Activated T-helper 1 cell treated with Interleukin-2 at 50 U/mL for 16 hours (primary cell): ENCODE measurements around the gene COMMD1.
"Not testable (repeated sequence)": the region's sequence is repeated elsewhere in the genome, so short reads cannot be mapped to it uniquely, and the experiment has no call there.

Source experiments
- DNase-seq: peaks from one replicate; pipeline ENCODE4 v3.0.0-alpha.2; 2020; ENCODE audit warnings: low read depth

Gene COMMD1

GRCh38 chr2:61966087-61966727 is 60.7 kb downstream of the COMMD1 start:
- no peak for DNase-seq

GRCh38 chr2:61967262-61967661 is 61.8 kb downstream of the COMMD1 start:
- DNase-seq, result no peak

DNA sequence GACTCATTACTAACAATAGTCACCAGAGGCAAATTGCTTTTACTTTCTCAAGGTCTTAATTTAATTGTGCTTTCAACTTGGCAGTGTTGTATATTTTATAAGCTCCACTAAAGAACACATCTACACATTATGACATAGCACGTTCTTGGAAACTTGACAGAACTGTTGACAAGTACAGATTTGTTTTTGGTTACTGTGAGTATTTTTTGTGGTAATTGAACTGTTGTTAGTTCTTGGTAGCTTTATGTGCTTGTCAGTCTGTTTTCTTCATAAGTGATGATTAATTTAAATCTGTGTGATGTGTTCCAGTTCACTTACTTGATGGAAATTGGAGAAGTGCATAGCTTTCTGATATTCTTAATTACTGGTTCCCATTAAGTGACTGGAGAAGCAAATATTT is 63.9 kb downstream of the COMMD1 start:
- no peak for DNase-seq

DNA sequence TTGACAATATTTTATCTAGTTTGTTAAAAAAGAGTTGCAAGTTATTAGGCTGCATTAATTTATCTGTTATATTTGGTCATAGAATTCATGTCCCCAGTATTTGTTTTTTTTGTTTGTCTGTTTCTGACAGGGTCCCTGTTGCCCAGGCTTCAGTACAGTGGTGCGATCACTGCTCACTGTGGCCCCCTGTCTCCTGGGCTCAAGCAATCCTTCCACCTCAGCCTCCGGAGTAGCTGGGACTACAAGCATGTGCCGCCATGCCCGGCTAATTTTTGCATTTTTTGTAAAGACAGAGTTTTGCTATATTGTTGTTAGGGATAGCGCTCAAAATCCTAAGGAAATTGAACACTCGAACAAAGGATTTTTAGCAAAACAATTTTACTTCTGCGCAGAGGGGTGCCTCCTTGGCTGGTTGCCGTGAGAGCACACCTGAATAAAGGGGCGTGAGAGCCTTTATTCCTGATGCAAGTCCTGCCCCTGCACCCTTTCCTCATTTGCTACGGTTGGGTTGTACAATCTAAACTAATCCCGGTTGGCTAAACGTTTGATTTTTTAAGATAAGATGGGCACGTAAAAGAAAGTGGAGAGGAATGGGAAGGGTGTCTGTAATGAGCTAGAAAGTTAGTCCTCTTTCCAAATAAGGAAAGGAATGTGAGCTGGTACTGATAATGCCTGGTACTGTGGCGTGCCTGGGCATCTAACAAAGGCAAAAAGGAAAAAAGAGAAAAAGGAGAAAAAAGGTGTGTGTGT is 65.5 kb downstream of the COMMD1 start:
- no peak for DNase-seq

DNA sequence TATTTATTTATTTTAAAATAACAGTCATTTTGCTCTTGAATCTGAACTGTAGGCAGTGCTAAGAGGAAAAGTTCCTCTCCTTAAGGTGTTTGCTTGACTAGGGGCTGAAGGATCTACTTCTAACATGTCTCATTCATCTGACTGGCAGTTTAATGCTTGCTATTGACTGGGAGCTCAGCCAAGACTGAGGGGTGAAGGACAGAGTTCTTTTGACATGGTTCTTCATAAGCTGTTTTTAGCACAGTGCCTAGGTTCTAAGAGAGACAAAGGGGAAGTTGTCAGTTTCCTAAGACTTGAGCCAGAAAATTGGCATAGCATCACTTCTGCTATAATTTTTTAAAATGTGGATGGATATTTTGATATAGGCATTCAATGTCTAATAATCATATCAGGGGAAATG is 73.0 kb downstream of the COMMD1 start:
- DNase-seq, result no peak

DNA sequence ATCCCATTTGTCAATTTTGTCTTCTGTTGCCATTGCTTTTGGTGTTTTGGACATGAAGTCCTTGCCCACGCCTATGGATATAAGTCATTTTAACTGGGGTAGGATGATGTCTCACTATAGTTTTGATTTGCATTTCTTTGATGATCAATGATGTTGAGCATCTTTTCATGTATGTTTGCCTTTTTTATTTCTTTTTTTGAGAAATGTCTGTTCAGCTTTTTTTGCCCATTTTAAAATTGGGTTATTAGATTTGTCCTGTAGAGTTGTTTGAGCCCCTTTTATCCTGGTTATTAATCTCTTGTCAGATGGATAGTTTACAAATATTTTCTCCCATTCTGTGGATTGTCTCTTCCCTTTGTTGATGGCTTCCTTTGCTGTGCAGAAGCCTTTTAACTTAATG is 75.3 kb downstream of the COMMD1 start:
- no peak for DNase-seq

GRCh38 chr2:61984682-61985081 is 79.2 kb downstream of the COMMD1 start:
- DNase-seq, result no peak

DNA sequence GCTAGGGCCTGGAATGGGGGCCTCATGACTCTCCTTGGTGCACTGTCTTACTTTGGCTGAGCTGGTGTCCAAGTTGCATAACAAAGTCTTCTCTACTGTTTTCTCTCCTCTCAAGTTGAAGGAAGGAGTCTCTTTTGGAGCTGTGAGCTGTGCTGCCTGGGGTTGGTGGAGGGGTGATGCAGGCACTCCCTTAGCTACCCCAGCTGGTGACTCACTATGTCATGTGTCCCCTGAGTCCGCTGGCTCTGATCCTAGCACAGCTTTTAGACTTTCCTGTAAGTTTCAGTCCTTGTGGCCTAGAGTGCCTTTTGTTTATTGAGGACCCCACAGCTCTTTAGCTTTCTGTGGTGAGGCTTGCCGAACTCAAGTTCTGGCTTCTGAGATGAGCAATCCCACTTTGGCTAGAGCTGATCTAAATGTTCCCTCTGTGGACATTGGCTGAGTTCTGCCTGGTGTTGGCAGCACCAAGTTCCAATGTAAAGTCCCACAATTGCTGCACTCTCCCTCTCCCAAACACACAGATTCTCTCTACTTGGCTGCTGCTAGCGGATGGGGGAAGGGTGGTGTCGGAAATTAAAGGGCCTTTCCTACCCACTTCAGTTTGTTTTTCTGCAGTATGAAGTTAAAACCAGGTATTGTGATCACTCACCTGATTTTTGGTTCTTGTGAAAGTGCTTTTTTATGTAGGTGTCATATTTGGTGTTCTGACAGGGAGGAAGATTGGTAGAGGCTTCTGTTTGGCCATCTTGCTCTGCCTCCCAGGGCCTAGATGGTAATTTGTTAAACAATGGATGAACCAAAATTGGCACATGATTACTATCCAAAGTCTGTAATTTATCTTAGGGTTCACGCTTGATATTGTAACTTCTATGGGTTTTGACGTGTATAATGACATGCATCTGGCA is 83.2 kb downstream of the COMMD1 start:
- DNase-seq, result no peak

DNA sequence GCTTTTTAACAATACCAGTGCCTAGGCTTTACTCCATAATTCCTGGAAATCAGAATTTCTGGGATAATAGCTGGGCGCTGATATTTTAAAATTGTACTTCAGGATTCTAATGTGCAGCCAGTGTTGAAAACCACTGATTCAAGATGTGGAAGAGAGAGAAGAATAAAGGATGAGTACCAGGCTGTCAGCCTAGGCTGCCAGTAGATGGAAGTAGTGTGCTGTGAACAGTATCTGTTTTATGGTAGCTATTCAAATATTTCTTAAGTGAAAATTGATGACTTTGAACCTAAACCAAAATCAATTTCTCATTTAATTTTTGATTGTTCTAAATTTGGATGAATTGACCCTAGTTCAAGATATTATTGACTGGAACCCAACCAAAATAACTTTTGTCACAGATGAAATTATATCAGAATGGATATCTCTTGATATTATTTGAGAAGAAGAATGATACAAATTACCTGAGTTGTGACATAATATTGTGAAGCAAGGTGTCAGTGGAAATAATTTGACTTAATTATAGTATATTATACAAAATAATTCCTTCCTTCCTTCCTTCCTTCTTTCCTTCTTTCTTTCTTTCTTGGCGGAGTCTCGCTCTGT is 88.0 kb downstream of the COMMD1 start:
- DNase-seq, result no peak

- DNase-seq, result no peak
Observed at GRCh38 chr2:61994531-61994930, 89.1 kb downstream of the COMMD1 start.

- no peak for DNase-seq
Observed at GRCh38 chr2:61995065-61995464, 89.6 kb downstream of the COMMD1 start.

- no peak for DNase-seq
Observed at GRCh38 chr2:61995515-61995914, 90.0 kb downstream of the COMMD1 start.

GRCh38 chr2:61998426-61998825 is 93.0 kb downstream of the COMMD1 start:
- DNase-seq, result no peak

DNA sequence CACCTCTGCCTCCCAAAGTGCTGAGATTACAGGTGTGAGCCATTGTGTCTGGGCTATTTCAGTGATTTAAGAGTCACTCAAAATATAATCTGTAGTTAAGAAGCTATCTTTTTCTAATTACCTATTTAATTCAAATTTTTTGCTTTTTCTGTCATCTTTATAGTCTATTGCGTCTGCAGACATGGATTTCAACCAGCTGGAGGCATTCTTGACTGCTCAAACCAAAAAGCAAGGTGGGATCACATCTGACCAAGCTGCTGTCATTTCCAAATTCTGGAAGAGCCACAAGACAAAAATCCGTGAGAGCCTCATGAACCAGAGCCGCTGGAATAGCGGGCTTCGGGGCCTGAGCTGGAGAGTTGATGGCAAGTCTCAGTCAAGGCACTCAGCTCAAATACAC is 95.1 kb downstream of the COMMD1 start:
- DNase-seq, result no peak

- DNase-seq, result no peak
Observed at GRCh38 chr2:62001431-62001830, 96.0 kb downstream of the COMMD1 start.

DNA sequence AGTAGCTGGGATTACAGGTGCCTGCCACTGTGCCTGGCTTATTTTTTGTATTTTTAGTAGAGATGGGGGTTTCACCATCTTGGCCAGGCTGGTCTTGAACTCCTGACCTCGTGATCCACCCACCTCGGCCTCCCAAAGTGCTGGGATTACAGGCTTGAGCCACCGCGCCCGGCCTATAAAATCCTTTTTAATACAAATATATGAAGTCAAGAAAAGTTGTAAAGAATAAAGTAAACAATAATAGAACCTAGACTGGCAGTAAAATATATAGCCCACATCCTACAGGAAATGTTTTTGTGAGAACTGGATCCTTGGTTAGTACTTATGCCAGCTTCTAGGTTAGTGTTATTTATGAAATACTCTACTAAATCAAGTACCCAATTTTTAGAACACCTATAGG is 99.0 kb downstream of the COMMD1 start:
- DNase-seq, result not testable (repeated sequence)

DNA sequence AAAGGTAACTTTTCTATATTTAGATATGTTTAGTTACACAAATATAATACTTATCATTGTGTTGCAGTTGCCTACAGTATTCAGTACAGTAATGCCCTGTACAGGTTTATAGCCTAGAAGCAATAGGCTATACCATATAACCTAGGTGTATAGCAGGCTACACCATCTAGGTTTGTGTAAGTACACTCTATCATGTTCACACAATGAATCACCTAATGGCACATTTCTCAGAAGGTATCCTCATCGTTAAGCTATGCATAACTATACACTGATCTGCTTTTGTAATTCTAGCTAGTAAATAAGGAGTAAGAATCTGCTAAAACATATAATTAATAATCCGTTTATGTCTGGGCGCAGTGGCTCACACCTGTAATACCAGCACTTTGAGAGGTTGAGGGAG is 102.1 kb downstream of the COMMD1 start:
- DNase-seq, result no peak

DNA sequence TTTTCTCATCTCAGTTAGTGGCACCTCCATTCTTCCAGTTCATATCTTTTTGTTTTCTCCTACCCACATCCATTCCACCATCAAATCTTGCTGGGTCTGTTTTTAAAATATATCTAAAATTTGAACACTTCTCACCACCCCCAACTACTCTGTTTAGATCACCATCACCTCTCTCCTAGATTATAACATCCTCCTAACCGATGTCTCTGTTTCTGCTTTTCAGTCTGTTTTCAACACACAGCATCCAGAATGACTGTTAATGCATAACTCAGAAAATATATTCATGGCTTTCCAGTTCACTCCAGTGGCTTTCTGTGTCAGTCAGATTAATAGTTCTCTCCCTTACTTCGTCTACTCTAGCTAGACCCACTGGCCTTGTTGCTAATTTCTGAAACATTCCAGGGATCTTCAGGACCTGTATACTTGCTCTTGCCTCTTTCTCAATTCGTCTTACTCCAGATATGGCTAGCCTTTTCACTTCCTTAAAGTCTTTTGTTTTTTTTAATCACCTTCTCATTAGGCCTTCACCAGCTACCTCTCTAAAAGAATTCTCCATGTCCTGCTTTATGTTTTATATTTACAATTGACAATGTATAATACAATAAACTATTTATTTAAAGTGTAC is 105.3 kb downstream of the COMMD1 start:
- DNase-seq, result no peak

- DNase-seq, result no peak
Observed at GRCh38 chr2:62013641-62014040, 108.2 kb downstream of the COMMD1 start.

DNA sequence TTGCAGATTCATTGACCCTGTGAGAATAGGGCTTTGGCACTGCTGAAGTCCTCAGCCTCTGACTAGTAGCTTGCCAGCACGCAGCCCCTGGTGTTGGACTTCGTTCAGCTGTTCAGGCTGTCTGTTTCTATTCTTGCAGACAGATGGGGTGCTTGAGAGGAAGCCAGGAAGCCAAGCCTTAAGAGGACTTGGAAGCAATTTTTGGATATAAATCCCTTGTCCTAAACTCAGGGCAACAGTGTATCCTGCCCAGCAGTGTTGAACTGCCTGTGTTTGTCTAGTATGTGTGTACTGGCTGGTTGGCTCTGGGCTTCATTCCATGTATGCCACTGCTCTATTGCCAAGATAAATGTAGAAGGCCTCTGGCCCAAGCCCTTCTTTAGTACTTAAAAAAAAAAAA is 108.6 kb downstream of the COMMD1 start:
- DNase-seq, result no peak

GRCh38 chr2:62016957-62017356 is 111.5 kb downstream of the COMMD1 start:
- DNase-seq, result no peak

- no peak for DNase-seq
Observed at GRCh38 chr2:62029910-62030309, 124.4 kb downstream of the COMMD1 start.
